ENCODE results near the gene KIF5C. TPM values are rescaled to one million over a fixed set of nuclear protein-coding genes. Genes with fewer than 3 reads are reported as not detected.
"Not testable (repeated sequence)": the region's sequence is repeated elsewhere in the genome, so short reads cannot be mapped to it uniquely, and the experiment has no call there.

KIF5C gene
- total RNA-seq, 1 experiment from 2014 or later = 6.6 TPM

- Histone ChIP-seq H3K4me1 (peaks cover 8% of the 10 kb centered on the region), H3K36me3 (no peaks in the 10 kb centered on the region), H3K4me3 (no peak overlapping the region), H3K9me3 (replicated peaks) (no peaks in the 10 kb centered on the region), H3K27ac (no peak overlapping the region), H3K27me3 (no peaks in the 10 kb centered on the region)
- DNase-seq = no peak
Measured at GRCh38 chr2:148974095-148974494, 99.1 kb downstream of the KIF5C start.

GRCh38 chr2:148978026-148978685 lies 103.1 kb downstream of the KIF5C start:
- H3K4me1 ChIP-seq = peaks cover 8% of the 10 kb centered on the region
- H3K27me3 ChIP-seq = no peaks in the 10 kb centered on the region
- no peaks in the 10 kb centered on the region for H3K9me3 ChIP-seq (replicated peaks)
- H3K27ac ChIP-seq = no peak overlapping the region
- H3K4me3 ChIP-seq = no peak overlapping the region
- no peaks in the 10 kb centered on the region for H3K36me3 ChIP-seq
- DNase-seq = peak in 1 of 2 experiments; percentile 29

- H3K27me3 ChIP-seq = no peaks in the 10 kb centered on the region
- no peaks in the 10 kb centered on the region for H3K36me3 ChIP-seq
- no peak overlapping the region for H3K4me3 ChIP-seq
- H3K27ac ChIP-seq = no peak overlapping the region
- H3K9me3 ChIP-seq (replicated peaks) = no peaks in the 10 kb centered on the region
- H3K4me1 ChIP-seq = peaks cover 8% of the 10 kb centered on the region
- peak in 1 of 2 experiments; percentile 14 for DNase-seq
Measured at GRCh38 chr2:148978706-148979105, 103.7 kb downstream of the KIF5C start.

DNA sequence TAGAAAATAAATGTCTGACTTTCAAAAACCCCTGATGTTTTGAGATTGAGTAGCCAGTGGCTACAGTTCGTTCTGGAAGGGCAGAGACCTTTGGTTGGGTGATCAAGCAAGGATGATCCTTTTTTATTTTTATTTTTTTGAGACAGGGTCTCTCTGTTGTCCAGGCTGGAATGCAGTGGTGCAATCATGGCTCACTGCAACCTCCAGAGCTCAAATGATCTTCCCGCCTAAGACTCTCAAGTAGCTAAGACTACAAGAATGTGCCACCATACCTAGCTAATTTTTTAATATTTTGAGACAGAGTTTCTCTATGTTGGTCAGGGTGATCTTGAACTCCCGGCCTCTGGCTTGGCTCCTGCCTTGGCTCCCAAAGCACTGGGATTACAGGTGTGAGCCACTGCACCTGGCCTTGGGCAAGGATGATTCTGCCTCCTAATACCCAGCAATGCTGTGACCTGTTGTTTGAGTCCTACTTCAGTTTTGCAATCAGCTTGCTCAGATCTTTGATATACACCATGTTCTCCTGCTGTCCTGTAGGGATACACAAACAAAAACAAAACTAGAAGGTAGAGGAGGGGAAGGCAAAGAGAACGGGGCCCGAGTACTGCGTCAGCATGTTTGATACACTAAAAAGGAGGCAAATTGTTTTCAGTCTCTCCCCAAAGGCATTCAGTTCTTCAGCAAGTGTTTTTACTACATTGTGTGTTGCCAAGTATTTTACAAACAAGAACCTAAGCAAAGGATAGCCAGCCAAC lies 104.3 kb downstream of the KIF5C start:
- H3K4me1 ChIP-seq = peaks cover 8% of the 10 kb centered on the region
- no peak for DNase-seq
- H3K9me3 ChIP-seq (replicated peaks) = no peaks in the 10 kb centered on the region
- H3K27me3 ChIP-seq = no peaks in the 10 kb centered on the region
- no peaks in the 10 kb centered on the region for H3K36me3 ChIP-seq
- H3K27ac ChIP-seq = no peak overlapping the region
- H3K4me3 ChIP-seq = no peak overlapping the region

- H3K27me3 ChIP-seq = no peaks in the 10 kb centered on the region
- no peak overlapping the region for H3K4me3 ChIP-seq
- H3K9me3 ChIP-seq (replicated peaks) = no peaks in the 10 kb centered on the region
- DNase-seq = no peak
- H3K27ac ChIP-seq = no peak overlapping the region
- no peaks in the 10 kb centered on the region for H3K36me3 ChIP-seq
- H3K4me1 ChIP-seq = peaks cover 8% of the 10 kb centered on the region
Measured at GRCh38 chr2:148979919-148980277, 104.9 kb downstream of the KIF5C start.

GRCh38 chr2:148980496-148980895 lies 105.5 kb downstream of the KIF5C start:
- not testable (repeated sequence) for H3K4me3 ChIP-seq; H3K4me1 ChIP-seq; H3K27me3 ChIP-seq; DNase-seq; H3K27ac ChIP-seq; H3K9me3 ChIP-seq (replicated peaks); H3K36me3 ChIP-seq

GRCh38 chr2:148981324-148981723 lies 106.3 kb downstream of the KIF5C start:
- DNase-seq = no peak
- H3K4me1 ChIP-seq = peaks cover 8% of the 10 kb centered on the region
- no peak overlapping the region for H3K27ac ChIP-seq
- no peaks in the 10 kb centered on the region for H3K27me3 ChIP-seq
- no peak overlapping the region for H3K4me3 ChIP-seq
- H3K9me3 ChIP-seq (replicated peaks) = no peaks in the 10 kb centered on the region
- no peaks in the 10 kb centered on the region for H3K36me3 ChIP-seq

DNA sequence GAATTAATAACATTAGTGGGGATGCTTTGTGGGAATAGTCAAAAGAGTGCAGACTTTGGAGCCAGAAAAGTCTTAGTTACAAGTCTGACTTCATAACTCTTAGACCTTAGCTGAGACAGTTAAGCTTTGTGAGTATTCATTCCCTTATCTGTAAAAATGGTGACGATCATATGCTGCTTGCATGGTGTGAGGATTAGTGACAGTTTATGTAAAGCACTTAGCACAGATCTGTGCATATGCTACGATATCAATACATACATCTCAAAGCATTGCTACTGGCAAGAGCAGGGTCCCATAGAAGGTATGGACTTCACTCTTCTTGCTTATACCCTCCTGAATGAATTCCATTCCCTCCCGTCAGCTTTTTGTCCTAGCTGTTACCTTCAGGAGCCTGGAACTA lies 106.8 kb downstream of the KIF5C start:
- no peak overlapping the region for H3K4me3 ChIP-seq
- H3K36me3 ChIP-seq = no peaks in the 10 kb centered on the region
- H3K4me1 ChIP-seq = peaks cover 8% of the 10 kb centered on the region
- H3K9me3 ChIP-seq (replicated peaks) = no peaks in the 10 kb centered on the region
- H3K27ac ChIP-seq = no peak overlapping the region
- DNase-seq = no peak
- H3K27me3 ChIP-seq = no peaks in the 10 kb centered on the region

DNA sequence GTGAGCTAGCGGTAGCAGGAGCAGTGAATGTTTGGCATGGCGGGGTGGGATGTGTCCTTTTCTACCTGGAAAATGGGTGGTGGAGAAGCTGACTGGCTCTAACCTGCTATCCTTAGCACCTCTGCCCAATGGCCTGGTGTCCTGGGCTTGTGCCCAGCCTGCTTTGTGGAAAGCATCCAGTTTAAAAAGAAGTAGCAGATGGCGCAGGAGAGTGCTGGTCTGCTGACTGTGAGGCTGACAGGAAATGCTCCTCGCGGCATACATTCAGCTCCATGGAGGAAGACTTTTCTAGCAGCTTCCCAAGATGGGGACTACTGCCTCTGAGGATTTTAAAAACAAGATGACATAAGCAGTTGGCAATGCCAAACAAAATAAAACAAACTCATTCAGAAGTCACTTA lies 107.3 kb downstream of the KIF5C start:
- Histone ChIP-seq H3K27ac (no peak overlapping the region), H3K36me3 (no peaks in the 10 kb centered on the region), H3K9me3 (replicated peaks) (no peaks in the 10 kb centered on the region), H3K4me1 (peaks cover 8% of the 10 kb centered on the region), H3K27me3 (no peaks in the 10 kb centered on the region), H3K4me3 (no peak overlapping the region)
- DNase-seq = no peak

DNA sequence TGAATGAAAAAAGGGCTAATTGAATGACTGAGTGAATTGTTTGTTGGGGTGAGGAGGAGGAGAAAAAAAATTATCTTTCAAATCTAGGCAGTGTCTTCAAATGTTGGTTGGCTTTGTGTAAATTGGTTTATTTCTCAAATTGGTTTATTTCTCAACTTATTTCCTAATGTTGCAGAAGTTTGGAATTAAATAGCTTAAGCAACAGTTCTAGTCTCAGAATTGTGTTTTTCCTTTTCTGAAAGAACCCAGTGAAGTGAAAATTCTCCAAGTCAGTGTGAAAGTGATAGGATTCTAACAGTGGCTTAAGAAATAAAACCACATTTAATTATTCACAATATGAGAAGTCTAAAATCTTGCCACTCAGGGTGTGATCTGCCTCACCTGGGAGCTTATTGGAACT lies 108.9 kb downstream of the KIF5C start:
- H3K4me1 ChIP-seq = peaks cover 1% of the 10 kb centered on the region
- no peak for DNase-seq
- no peaks in the 10 kb centered on the region for H3K27me3 ChIP-seq
- H3K4me3 ChIP-seq = no peak overlapping the region
- no peaks in the 10 kb centered on the region for H3K36me3 ChIP-seq
- no peak overlapping the region for H3K27ac ChIP-seq
- H3K9me3 ChIP-seq (replicated peaks) = no peaks in the 10 kb centered on the region

GRCh38 chr2:148984449-148984848 lies 109.4 kb downstream of the KIF5C start:
- H3K36me3 ChIP-seq = no peaks in the 10 kb centered on the region
- no peak overlapping the region for H3K27ac ChIP-seq
- no peak for DNase-seq
- H3K4me1 ChIP-seq = no peaks in the 10 kb centered on the region
- H3K27me3 ChIP-seq = no peaks in the 10 kb centered on the region
- no peaks in the 10 kb centered on the region for H3K9me3 ChIP-seq (replicated peaks)
- H3K4me3 ChIP-seq = no peak overlapping the region

DNA sequence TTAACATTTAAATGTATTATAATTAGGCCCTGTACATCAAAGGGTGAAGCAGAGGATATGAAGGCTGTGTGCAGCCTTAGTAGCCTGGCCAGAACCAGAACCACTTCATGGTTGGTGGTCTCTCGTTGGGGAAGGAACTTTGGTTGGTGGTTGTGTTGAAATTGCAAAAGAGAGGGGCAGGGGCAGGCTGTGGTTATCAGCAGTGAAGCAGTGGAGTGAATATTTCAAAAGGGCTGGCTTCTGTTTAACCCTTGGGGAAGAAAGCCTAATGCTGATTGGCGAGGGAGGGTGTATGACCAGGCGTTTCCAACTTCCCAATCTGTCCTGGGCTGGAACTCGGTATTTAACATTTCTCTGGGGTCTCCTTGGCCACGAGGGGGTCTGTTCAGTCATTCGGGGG lies 112.3 kb downstream of the KIF5C start:
- no peaks in the 10 kb centered on the region for H3K4me1 ChIP-seq
- no peaks in the 10 kb centered on the region for H3K27me3 ChIP-seq
- no peak overlapping the region for H3K27ac ChIP-seq
- DNase-seq = no peak
- H3K36me3 ChIP-seq = no peaks in the 10 kb centered on the region
- H3K4me3 ChIP-seq = no peak overlapping the region
- H3K9me3 ChIP-seq (replicated peaks) = no peaks in the 10 kb centered on the region

DNA sequence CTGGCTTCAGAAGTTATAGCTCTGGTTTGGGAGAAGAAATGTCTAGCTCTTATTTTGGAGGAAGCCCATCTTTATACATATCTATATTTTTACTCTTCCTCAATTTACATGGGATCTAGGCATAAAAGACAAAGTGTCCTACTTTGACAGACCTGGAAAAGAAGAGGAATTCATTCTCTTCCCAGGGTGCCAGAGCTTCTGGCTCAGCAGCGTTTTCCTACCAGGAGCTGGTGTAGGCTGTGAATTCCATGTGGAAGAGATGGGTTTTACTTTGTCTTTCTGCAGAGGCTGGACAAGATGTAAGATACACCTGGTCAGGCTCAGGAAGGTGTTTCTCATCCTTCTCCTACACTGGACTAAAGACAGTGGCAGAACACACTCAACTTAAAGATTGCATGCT lies 113.3 kb downstream of the KIF5C start:
- no peaks in the 10 kb centered on the region for H3K36me3 ChIP-seq
- H3K4me1 ChIP-seq = no peaks in the 10 kb centered on the region
- no peak for DNase-seq
- no peak overlapping the region for H3K27ac ChIP-seq
- no peaks in the 10 kb centered on the region for H3K9me3 ChIP-seq (replicated peaks)
- H3K27me3 ChIP-seq = no peaks in the 10 kb centered on the region
- H3K4me3 ChIP-seq = no peak overlapping the region

DNA sequence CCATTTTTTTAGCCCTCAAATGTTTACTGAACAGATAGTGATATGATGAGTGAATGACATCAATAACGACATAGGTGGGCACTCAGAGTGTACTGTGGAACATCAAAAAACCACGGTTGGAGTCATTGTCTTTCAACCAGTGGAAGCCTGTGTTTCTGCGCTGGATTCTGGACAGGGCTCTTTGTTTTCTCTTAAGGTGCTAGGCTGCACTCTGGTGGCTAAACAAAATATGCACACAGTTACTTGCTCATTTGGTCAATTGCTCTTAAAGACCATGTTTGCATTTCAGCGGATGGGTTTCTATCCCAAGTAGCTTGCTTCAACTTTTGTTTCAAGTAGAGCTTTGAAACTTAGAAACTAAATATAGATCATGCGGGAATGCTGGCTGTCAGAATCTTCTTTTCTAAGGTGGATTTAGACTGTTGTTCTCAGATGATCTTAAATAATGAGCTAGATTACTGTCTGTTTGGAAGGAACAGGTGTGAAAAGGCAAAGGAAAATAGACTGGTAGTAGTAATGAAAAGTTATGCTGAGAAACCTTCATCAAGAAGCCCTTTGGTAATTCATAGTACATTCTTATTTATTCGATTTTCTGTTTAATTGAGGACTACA lies 115.0 kb downstream of the KIF5C start:
- no peaks in the 10 kb centered on the region for H3K36me3 ChIP-seq
- no peaks in the 10 kb centered on the region for H3K9me3 ChIP-seq (replicated peaks)
- DNase-seq = peak; percentile 70 to 86
- H3K27ac ChIP-seq = no peak overlapping the region
- no peak overlapping the region for H3K4me3 ChIP-seq
- no peaks in the 10 kb centered on the region for H3K27me3 ChIP-seq
- no peaks in the 10 kb centered on the region for H3K4me1 ChIP-seq

- Histone ChIP-seq H3K9me3 (replicated peaks) (no peaks in the 10 kb centered on the region), H3K4me1 (no peaks in the 10 kb centered on the region), H3K27me3 (no peaks in the 10 kb centered on the region), H3K36me3 (no peaks in the 10 kb centered on the region), H3K4me3 (no peak overlapping the region), H3K27ac (no peak overlapping the region)
- DNase-seq = no peak
Measured at GRCh38 chr2:148990968-148991367, 115.9 kb downstream of the KIF5C start.
